GM19328 (cell line): Measurements from ENCODE around the gene GRAMD1A.
"Not testable (repeated sequence)": the region's sequence is repeated elsewhere in the genome, so short reads cannot be mapped to it uniquely, and the experiment has no call there.

Experiments
- ATAC-seq: cut with Tn5 transposase; IDR thresholded peaks from one replicate; pipeline ENCODE4 v1.9.1; 2021; ENCODE audit warnings: mild to moderate bottlenecking, moderate library complexity; ENCODE audit not compliant: unreplicated experiment

The GRAMD1A gene

DNA sequence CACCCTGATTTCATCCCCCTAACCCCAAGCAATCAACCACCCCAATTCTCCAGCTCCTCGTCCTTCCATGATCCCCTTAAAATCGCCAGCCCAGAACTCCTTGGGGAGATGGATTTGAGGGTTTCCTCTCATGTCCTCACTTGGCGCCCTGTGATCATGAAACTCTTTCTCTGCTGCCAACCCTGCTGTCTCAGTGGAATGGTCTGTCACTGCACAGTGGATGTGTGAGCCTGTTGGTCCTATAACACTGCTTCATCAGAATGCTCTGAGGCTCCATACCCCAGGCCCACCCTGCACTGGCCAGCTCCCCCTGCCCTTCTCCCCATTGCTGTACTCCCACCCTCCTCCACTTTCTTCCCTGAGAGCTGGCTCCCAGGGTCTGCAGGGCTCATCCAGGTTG, 23.5 kb upstream of the GRAMD1A start:
- no peak for ATAC-seq

DNA sequence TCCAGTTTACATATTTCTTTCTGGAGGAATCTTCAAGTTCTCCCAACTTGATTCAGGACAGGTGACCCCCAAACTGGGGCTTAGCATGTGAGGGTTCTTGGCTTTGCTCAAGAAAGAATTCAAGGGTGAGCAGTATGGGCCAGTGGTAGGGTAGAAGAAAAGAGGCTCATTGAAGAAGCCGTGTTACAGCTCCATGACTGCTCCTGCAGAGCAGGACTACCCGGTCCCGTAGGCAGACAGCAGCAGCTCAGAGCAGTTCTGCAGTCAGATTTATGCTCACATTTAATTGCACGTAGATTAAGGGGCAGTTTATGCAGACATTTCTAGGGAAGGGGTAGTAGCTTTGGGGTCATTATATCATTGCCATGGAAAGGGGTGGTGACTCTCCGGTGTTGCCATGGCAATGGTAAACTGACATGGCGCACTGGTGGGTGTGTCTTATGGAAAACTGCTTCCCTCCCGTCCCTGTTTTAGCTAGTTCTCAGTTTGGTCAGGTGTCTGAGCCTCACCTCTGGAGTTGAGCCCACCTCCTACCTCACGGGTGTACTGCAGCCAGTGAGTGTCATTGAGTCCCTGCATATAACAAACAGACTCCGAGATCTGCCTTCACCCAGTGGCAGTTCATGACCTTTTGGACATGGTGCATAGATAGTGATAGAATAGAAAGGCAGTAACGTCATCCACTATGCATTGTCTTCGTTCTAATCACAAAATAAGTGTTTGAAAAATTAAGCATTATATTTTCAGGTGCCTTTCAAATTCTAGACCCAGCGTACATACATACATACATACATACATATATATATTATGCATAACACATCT, 20.1 kb upstream of the GRAMD1A start:
- no peak for ATAC-seq

DNA sequence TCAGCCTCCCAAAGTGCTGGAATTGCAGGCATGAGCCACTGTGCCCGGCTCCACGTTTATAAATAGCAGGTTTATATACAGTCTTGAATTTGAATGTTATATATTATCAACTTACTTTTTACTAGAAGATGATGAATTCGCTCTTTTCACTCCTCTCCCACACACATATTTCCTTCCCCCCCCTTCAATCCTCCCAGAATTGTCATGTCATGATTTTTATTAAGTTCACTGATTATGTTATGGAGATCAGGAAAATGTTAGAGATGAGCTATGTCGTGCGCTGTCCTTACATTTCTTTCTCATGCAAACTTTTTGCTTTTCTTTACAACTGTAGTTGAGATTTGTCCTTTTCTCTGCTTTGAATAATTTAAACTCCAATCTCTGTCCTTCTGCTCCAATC, 17.8 kb upstream of the GRAMD1A start:
- ATAC-seq, result no peak

DNA sequence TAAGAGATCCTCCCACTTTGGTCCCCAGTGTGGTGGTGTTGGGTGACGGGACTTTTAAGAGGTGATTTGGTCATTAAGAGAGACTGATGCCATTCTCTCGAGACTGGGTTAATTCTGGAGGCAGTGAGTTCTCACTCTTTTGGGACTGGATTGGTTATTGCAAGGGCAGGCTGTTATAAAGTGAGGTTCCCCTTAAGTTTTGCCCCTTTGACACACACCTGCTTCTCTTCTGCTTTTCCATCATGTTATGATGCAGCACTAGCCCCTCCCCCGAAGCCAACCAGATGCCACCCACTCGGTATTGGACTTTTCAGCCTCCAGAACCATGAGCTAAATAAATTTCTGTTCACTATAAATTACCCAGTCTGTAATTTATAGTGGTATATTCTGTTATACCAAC, 16.3 kb upstream of the GRAMD1A start:
- no peak for ATAC-seq

DNA sequence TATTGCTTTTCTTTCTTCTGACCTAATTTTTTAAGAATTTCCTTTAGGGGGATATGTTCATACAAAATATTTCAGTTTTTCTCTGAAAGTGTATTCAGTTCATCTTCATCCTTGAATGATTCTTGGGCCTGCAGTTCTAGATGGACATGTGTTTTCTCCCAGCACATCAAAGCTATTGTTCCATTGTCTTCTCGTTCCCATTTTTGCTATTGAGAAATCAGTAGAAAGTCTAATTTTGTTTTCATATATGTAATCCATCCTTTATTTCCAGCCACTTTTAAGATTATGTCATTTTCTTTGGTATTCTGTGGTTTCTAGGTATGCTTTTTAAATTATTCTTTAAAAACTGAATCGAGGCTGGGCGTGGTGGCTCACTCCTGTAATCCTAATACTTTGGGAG, 15.8 kb upstream of the GRAMD1A start:
- no peak for ATAC-seq

DNA sequence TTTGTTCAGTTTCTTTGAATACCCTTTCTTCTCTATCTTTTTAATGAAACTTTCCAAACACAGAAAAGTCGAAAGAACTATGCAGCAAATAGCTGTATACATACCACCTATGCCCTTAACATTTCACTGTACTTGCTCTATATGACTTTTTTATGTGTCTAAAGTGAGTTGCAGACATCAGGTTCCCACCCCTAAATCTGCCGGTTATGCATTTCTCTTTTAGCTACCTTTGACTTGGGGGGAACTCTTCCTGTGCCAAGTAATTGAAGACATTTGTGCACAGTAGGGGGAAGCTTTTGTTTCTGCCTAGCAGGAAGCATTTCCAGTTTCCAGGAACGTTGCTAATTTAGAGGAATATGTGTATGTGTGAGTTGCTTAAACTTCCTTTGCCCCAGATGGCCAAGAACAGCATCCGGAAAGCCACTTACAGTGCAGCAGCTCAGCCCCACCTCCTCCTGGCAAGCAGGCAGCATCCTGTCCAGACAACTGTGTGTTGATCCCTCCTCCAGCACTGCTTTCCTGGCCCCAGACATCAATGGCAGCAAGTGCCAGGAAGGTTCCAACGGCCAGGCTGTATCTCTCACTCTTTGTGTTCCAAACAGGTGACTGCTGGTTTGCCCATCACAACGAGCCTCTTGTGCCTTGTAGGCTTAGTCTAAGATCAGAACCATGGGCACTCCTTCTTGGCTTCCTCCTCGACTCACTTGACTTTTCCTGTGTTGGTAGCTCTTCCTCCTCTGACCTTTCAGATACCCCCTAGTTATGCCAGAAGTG, 14.7 kb upstream of the GRAMD1A start:
- ATAC-seq, result no peak

DNA sequence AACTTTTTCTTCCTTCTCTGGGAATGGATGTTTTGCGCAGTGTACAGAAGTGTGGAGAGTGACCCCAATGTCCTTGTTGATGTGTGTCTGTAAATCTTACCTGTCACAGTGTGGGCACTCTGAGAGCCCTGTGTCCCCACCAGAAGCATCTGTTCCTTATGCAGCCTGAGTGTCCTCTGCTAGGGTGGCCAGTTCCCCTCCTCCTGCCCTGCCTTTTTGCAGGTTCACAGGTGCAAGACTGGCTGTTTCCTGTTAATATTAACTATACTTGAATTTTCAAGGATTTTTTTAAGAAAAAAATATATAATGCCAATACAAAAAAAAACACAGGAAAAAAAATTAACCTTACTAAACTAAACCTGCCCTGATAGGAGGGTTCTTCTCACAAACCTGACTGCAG, 12.0 kb upstream of the GRAMD1A start:
- ATAC-seq, result no peak

DNA sequence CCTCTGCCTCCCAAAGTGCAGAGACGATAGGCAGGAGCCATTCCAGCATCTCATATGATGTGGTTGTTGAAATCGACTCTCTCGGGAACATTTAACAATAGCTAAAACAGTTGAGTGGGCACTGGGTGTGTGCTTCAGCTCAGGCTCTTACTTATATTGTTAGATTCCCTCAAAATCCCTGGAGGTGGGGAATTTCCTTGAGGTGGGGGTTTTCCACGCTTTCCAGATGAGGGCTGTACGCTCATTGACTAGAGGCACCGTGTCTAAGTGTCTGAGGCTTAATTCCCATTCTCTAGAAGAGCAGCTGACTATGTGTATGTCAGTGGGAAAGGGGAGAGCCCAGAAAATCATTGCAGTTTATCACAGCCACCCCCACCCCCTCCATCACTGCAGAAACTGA, 10.8 kb upstream of the GRAMD1A start:
- ATAC-seq, result no peak

DNA sequence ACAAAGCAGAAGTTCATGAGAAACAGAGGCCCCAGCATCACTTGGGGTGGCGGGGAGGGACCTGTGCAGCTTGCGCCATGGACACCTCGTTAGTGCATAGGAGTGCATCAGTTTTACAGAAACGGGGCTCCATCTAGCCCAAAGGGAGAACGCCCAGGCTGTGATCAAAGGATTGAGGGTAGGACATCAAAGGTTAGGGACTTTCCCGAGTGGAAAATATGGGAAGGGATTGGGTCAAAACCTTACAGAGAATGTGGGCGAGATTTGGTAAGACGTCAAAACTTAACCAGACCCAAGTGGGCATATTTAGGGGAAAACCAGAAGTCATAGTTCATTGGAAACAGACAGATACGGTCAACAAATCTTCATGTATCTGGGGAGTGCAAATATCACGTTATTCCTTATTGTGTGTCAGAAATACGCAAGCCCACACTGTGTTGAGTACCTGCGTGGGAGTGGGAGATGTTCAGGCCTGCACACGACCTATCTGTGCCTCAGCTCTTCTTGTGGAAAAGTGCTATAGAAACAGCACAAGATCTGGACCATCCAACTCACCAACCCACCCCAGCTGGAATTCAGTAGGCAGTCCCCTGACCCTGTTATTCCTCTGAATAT, 9.4 kb upstream of the GRAMD1A start:
- no peak for ATAC-seq

DNA sequence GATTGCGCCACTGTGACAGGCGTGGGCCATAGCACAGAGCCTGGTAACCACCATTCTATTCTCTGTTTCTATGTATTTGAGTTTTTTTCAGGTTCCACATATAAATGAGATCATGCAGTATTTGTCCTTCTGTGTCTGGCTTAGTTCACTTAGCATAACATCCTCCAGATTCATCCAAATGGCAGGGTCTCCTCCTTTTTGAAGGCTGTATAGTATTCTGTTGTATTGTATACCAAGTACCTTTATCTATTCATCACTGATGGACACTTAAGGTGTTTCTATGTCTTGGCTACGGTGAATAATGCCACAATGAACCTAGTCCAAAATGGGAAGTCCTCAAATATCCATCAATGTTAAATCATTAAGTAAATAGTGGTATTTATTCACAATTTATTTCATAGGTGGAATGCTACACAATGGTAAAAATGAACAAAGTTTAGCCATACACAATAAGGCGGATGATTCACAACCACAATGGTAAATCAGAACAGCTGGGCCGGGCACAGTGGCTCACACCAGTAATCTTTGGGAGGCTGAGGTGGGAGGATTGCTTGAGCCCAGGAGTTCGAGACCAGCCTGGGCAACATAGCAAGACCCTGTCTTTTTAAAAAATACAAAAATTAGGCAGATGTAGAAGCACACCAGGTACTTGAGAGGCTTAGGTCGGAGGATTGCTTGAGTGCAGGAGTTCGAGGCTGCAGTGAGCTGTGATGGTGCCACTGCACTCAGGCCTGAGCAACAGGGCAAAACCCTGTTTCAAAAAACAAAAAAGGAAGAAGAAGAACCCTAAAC, 8.4 kb upstream of the GRAMD1A start:
- ATAC-seq, result no peak

DNA sequence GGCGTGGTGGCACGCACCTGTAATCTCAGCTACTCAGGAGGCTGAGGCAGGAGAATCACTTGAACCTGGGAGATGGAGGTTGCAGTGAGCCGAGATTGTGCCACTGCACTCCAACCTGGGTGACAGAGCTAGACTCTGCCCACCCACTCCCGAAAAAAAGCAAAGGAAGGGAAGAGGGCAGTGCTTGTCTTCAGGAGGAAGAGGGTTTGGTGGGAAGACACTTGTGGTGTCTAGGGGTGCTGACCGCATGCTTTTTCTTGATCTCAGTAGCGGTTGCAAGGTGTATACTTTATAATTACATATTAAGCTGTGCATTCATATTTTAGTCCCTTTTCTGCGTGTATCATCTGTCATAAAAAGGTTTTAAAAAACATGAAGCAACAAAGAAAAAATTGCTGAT, 7.5 kb upstream of the GRAMD1A start:
- ATAC-seq, result not testable (repeated sequence)

DNA sequence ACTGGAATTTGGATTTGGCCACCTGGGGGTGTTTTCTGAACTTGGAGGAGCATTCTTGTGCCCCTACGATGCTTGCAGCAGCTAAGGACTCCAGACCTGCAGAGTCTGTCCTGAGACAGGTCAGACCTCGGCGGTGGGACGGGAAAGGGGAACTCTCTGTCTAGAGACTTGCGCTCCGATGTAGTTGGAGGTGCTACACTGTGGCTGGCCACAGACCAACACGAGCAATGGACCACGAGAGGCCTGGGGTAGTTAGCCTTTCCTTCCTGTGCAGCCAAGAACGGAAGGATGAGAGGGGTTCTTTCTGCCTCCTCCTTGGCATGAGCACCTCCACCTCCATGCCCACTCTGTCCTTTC, 5.9 kb upstream of the GRAMD1A start:
- no peak for ATAC-seq

DNA sequence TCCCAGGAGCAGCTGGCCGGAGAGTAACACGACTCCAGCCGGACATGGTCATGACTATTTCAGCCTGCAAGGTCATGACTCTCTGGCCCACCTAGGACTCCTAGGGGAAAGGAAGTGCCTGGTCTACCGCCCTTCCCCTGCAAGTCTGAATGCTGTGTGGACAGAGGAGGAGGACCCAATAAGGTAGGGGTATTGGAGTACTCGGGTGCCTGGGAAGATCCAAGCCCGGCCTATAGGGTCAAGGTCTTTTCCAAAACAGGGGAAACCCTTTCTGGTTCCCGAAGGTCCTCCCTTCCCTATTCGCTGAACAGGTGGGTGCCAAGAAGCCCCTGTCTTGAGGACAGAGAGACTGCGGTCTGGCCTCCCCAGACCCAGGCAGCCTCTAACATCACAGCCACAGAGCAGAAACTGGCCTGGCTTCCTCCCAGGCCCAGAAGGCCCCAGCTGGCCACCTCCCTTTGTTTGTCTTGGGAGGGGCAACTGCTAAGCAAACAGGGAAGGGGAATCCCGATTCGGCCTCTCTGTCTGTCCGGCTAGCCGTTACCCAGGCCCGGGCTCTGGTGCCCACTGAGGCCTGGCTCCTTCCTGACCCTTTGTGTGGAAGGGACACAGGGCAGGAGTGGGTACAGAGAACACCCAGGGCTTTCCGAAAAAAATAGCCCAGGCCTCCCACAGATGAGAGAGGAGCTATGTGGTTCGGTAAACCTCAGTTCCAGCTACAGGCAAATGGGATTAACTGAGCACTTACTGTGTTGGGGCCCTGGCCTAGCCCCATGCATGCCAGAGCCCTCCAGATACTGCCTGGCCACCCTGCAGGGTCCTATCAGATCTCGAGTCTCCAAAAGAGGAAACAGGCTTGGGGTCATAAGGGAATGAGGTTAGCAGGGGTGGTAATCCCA, 5.2 kb upstream of the GRAMD1A start:
- no peak for ATAC-seq

DNA sequence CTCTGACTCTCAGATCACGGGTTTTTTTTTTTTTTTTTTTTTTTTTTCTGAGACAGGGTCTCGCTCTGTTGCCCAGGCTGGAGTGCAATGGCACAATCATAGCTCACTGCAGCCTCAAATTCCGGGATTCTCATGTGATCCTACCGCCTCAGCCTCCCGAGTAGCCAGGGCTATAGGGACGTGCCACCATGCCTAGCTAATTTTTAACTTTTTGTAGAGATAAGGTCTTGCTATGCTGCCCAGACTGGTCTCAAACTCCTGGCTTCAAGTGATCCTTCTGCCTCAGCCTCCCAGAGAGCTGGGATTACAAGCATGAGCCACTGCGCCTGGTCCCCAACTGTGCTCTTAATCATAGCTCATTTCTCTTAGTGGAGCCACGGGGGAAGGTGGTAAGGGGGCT, 4.6 kb upstream of the GRAMD1A start:
- ATAC-seq, result no peak

DNA sequence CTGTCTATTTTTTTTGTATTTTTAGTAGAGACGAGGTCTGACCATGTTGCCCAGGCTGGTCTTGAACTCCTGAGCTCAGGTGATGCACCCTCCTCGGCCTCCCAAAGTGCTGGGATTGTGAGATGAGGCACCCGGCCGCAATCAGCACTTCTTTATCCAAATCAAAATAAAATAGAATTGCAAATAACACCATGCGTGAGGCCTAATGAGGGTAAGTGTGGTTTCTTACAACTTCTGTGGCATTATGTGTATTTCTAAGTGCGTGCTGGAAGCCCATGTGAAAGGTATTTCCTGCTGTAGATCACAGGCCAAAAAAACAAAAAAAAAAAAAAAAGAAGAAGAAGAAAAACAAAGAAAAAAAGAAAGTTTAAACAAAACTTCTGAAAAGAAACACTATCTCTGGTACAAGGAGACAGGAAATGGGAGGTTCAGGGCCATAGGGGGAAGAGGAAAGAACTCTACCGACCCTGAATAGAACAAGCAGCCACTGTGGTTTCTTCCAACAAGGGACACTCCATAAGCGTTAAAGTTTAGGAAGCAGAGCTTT, 3.0 kb upstream of the GRAMD1A start:
- no peak for ATAC-seq

DNA sequence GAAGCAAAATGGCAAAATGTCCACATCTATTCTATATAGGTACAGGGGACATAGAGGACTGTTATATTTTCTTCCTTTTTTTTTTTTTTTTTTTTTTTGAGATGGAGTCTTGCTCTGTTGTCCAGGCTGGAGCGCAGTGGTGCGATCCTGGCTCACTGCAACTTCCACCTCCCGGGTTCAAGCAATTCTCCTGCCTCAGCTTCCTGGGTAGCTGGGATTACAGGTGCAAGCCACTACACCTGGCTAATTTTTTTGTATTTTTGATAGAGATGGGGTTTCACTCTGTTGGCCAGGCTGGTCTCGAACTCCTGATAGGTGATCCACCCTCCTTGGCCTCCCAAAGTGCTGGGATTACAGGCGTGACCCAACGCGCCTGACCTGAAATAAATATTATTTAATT, 1.9 kb upstream of the GRAMD1A start:
- not testable (repeated sequence) for ATAC-seq

DNA sequence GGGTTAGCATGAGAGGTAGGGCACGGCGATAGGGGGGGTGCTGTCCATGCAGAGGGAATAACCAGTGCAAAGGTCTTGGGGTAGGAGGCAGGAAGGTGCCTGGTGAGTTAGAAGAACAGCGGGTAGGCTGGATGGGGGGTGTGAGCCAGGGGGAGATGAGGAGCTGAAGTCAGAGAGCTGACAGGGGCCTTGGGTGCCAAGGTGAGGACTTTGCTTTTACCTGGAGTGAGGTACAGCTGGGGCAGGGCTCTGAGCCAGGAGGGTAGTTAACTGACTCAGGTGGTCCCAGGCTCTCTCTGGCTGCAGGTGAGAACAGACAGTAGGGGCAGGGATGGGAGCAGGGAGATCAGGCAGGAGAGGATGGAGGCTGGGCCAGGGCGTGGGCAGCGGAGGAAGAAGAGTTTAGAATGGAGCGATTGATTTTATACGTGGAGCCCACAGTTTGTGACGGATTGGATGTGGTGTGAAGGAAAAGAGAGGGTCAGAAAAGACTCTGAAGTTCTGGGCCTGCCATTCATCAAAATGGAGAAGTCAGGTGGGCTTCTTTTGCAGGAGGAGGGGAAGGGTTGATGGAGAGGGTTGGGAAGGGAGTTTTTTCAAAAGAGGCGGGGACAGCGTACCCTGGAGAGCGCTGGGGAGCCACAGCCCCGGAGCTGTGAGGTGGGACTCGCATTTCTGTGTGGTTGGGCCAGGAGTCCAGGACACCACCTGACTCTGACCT, 1.2 kb upstream of the GRAMD1A start:
- ATAC-seq, result no peak

DNA sequence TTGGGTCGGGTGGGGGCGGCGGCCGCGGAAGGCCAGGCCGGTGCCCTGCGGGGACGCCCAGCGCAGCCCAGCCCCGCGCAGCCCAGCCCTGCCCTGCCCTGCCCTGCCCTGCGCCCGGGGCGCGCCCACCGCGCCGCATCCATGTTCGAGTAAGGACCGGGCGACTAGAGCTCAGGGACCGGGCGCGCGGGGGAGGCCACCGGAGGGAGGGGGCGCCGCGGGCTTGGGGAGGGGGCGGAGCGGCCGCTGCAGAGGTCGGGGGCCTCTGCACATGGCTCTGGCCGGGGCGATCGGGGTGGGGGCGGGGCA, 169 bp downstream of the GRAMD1A start:
- ATAC-seq, result peak; percentile 5
